ENCODE measurements around the gene PRKN. TPM values are rescaled to one million over a fixed set of nuclear protein-coding genes. Genes with fewer than 3 reads are reported as not detected.

PRKN gene
- total and polyA plus RNA-seq, 9 of the 15 experiments (the other 6 are each of a cell fraction or from before 2014, with no cell fraction given): 0.03 to 0.96 (median 0.15) TPM; not detected in 2

DNA sequence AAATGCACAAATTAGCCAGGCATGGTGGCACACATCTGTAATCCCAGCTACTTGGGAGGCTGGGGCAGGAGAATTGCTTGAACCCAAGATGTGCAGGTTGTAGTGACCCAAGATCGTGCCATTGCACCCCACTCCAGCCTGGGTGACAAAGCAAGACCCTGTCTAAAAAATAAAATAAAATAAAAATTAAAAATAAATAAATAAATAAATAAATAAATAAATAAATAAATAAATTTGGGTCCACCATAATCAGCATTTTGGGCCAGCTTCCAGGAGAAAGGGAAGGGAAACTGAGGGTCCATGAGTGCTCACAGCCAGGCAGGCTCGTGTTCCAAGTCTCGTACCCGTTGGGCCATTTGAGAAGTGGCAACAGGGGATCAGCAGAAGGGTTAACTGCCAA lies 1322.1 kb downstream of the PRKN start:
- in situ Hi-C loops (cut with MboI): no loop called here
- Histone ChIP-seq H3K9me1 (ENCODE audit: control insufficient read depth, insufficient read depth, low read length) (no peaks in the 10 kb centered on the region), H3K9ac (ENCODE audit: insufficient read depth in 1 of 2, low read depth in 2 of 2, low read length in 2 of 2) (no peak overlapping the region), H3K79me2 (ENCODE audit: control insufficient read depth, insufficient read depth, low read length) (no peaks in the 10 kb centered on the region), H3K27ac (ENCODE audit: extremely low read depth, low read depth, low read length) (no peak overlapping the region), H4K20me1 (replicated peaks; ENCODE audit: control insufficient read depth, insufficient read depth, low read length) (no peaks in the 10 kb centered on the region), H3K4me3 (no peak overlapping the region), H2AFZ (ENCODE audit: low read depth, low read length) (no peak overlapping the region), H3K4me1 (replicated peaks in 1 of 2; ENCODE audit: control insufficient read depth in 2 of 2, insufficient read depth in 2 of 2, low read length in 2 of 2) (peaks cover 0 to 20% of the 10 kb centered on the region in 2 experiments; a peak in 2 of 5 replicates), H3K9me3 (replicated peaks; ENCODE audit: control insufficient read depth, insufficient read depth, low read depth, low read length) (peaks cover 6% of the 10 kb centered on the region; the same call in 1 of the 2 replicates), H3K4me2 (ENCODE audit: insufficient read depth, low read length) (no peak overlapping the region), H3K27me3 (ENCODE audit: control insufficient read depth in 2 of 2, insufficient read depth in 2 of 2, low read length in 2 of 2) (no peaks in the 10 kb centered on the region; a peak in 1 of 5 replicates), H3K36me3 (ENCODE audit: control insufficient read depth, insufficient read depth, low read length) (no peaks in the 10 kb centered on the region)
- intact Hi-C loops (cut with micrococcal nuclease): no loop called here
- 8% methylated on average over 4 of the region's 4 CpGs for WGBS (ENCODE audit: insufficient coverage, low coverage, missing lambda C conversion rate)
- BruUV-seq (replicated peaks): no TSS peak
- CTCF ChIA-PET (ENCODE audit: low intra/inter-chr PET ratio): no interaction called here
- ATAC-seq: no peak
- DNase-seq (ENCODE audit: extremely low read depth in 1 of 4, low spot score in 3 of 4): no peak
- POLR2A ChIA-PET: no interaction called here
- FAIRE-seq: no peak
- TF ChIP-seq SIRT6 (IDR thresholded peaks at IDR 0.05; ENCODE audit: low read depth, low read length) (no peak), ETV5 (CRISPR knock-in tag; IDR thresholded peaks at IDR 0.05; ENCODE audit: low read depth) (no peak), ZNF140 (CRISPR knock-in tag; IDR thresholded peaks at IDR 0.05) (no peak), ZNF311 (CRISPR knock-in tag; IDR thresholded peaks at IDR 0.05) (no peak), ZEB2 (IDR thresholded peaks at IDR 0.05) (no peak), ARNT (IDR thresholded peaks at IDR 0.05) (no peak), RAD51 (IDR thresholded peaks at IDR 0.05; ENCODE audit: borderline replicate concordance, low read depth) (no peak), CSDE1 (IDR thresholded peaks at IDR 0.05) (no peak), ZKSCAN8 (CRISPR knock-in tag; IDR thresholded peaks at IDR 0.05) (no peak), PURB (CRISPR knock-in tag; IDR thresholded peaks at IDR 0.05; ENCODE audit: low read depth) (no peak), THRAP3 (IDR thresholded peaks at IDR 0.05; ENCODE audit: borderline replicate concordance) (no peak), SMAD3 (CRISPR knock-in tag; conservative IDR thresholded peaks at IDR 0.05) (no peak), ARID1B (IDR thresholded peaks at IDR 0.05) (no peak), WHSC1 (IDR thresholded peaks at IDR 0.05; ENCODE audit: low read length) (no peak)
- TF ChIP-seq, protein P1, sequence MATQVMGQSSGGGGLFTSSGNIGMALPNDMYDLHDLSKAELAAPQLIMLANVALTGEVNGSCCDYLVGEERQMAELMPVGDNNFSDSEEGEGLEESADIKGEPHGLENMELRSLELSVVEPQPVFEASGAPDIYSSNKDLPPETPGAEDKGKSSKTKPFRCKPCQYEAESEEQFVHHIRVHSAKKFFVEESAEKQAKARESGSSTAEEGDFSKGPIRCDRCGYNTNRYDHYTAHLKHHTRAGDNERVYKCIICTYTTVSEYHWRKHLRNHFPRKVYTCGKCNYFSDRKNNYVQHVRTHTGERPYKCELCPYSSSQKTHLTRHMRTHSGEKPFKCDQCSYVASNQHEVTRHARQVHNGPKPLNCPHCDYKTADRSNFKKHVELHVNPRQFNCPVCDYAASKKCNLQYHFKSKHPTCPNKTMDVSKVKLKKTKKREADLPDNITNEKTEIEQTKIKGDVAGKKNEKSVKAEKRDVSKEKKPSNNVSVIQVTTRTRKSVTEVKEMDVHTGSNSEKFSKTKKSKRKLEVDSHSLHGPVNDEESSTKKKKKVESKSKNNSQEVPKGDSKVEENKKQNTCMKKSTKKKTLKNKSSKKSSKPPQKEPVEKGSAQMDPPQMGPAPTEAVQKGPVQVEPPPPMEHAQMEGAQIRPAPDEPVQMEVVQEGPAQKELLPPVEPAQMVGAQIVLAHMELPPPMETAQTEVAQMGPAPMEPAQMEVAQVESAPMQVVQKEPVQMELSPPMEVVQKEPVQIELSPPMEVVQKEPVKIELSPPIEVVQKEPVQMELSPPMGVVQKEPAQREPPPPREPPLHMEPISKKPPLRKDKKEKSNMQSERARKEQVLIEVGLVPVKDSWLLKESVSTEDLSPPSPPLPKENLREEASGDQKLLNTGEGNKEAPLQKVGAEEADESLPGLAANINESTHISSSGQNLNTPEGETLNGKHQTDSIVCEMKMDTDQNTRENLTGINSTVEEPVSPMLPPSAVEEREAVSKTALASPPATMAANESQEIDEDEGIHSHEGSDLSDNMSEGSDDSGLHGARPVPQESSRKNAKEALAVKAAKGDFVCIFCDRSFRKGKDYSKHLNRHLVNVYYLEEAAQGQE (IDR thresholded peaks at IDR 0.05; ENCODE audit: borderline replicate concordance): no peak
- TF ChIP-seq, protein P1 (CRISPR knock-in tag; IDR thresholded peaks at IDR 0.05; ENCODE audit: low read depth): no peak
- TF ChIP-seq, protein P2, sequence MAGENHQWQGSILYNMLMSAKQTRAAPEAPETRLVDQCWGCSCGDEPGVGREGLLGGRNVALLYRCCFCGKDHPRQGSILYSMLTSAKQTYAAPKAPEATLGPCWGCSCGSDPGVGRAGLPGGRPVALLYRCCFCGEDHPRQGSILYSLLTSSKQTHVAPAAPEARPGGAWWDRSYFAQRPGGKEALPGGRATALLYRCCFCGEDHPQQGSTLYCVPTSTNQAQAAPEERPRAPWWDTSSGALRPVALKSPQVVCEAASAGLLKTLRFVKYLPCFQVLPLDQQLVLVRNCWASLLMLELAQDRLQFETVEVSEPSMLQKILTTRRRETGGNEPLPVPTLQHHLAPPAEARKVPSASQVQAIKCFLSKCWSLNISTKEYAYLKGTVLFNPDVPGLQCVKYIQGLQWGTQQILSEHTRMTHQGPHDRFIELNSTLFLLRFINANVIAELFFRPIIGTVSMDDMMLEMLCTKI (IDR thresholded peaks at IDR 0.05; ENCODE audit: partially characterized antibody): no peak
